Stimulated activated CD8-positive, alpha-beta memory T cell treated with anti-CD3 and anti-CD28 coated beads, Interleukin-2, amount 100 ng/mL, for 1 hour (primary cell): ENCODE data around the gene MET.
"Not testable (repeated sequence)": the region's sequence is repeated elsewhere in the genome, so short reads cannot be mapped to it uniquely, and the experiment has no call there.

ENCODE experiments used
- DNase-seq, 2 donors: peaks; one replicate each; pipeline ENCODE4 v3.0.0-alpha.2; 2020; ENCODE audit warnings: low read depth in 2 of 2

The MET gene

GRCh38 chr7:116671681-116672595 lies at the start of gene MET:
MET (plus strand) TSS chr7:116672196; CDS start chr7:116699085, 26,889 bp downstream.
- DNase-seq, result no peak

GRCh38 chr7:116626886-116627285 lies 45.1 kb upstream of the MET start:
- no peak for DNase-seq

- no peak for DNase-seq
These were observed 42.9 kb upstream of the MET start for GRCh38 chr7:116629051-116629463.

- no peak for DNase-seq
These were observed 41.6 kb upstream of the MET start for GRCh38 chr7:116630357-116630756.

- DNase-seq, result no peak
These were observed 40.9 kb upstream of the MET start for GRCh38 chr7:116630932-116631671.

- DNase-seq, result no peak
These were observed 40.3 kb upstream of the MET start for GRCh38 chr7:116631676-116632075.

GRCh38 chr7:116632384-116632783 lies 39.6 kb upstream of the MET start:
- DNase-seq, result no peak

- DNase-seq, result no peak
These were observed 38.6 kb upstream of the MET start for GRCh38 chr7:116633131-116633988.

GRCh38 chr7:116636997-116637396 lies 35.0 kb upstream of the MET start:
- no peak for DNase-seq

- not testable (repeated sequence) for DNase-seq
These were observed 33.4 kb upstream of the MET start for GRCh38 chr7:116638592-116638991.

GRCh38 chr7:116641551-116642153 lies 30.3 kb upstream of the MET start:
- DNase-seq, result no peak

- DNase-seq, result not testable (repeated sequence)
These were observed 28.8 kb upstream of the MET start for GRCh38 chr7:116643148-116643547.

GRCh38 chr7:116644628-116645027 lies 27.4 kb upstream of the MET start:
- DNase-seq, result no peak

- no peak for DNase-seq
These were observed 24.7 kb upstream of the MET start for GRCh38 chr7:116647290-116647689.

- no peak for DNase-seq
These were observed 24.1 kb upstream of the MET start for GRCh38 chr7:116647861-116648260.

GRCh38 chr7:116650436-116650835 lies 21.6 kb upstream of the MET start:
- no peak for DNase-seq

GRCh38 chr7:116652793-116653192 lies 19.2 kb upstream of the MET start:
- DNase-seq, result no peak

GRCh38 chr7:116653204-116653603 lies 18.8 kb upstream of the MET start:
- no peak for DNase-seq

- DNase-seq, result no peak
These were observed 18.4 kb upstream of the MET start for GRCh38 chr7:116653646-116654045.

- not testable (repeated sequence) for DNase-seq
These were observed 12.7 kb upstream of the MET start for GRCh38 chr7:116659248-116659647.

GRCh38 chr7:116661865-116662264 lies 10.1 kb upstream of the MET start:
- no peak for DNase-seq
